ENCODE data around the gene MFAP3L.

MFAP3L gene

GRCh38 chr4:170026253-170027021 is at the start of gene MFAP3L:
TSS of gene MFAP3L (minus strand) at chr4:170026395. CDS start at chr4:170005877, 20,518 bp downstream.
- H3K4me3 ChIP-seq (ENCODE audit: low read depth, low read length), result peak within 1 kb of the TSS; percentile 78
- DNase-seq (ENCODE audit: low read depth), result peak; percentile 93
- no peak for TF ChIP-seq CTCF (conservative IDR thresholded peaks at IDR 0.05; ENCODE audit: low read depth, low read length)

- no peak overlapping the region for H3K4me3 ChIP-seq (ENCODE audit: low read depth, low read length)
- no peak for TF ChIP-seq CTCF (conservative IDR thresholded peaks at IDR 0.05; ENCODE audit: low read depth, low read length)
- no peak for DNase-seq (ENCODE audit: low read depth)
Observed at GRCh38 chr4:170071196-170071595, 45.0 kb upstream of the MFAP3L start.

- no peak for DNase-seq (ENCODE audit: low read depth)
- H3K4me3 ChIP-seq (ENCODE audit: low read depth, low read length), result no peak overlapping the region
- no peak for TF ChIP-seq CTCF (conservative IDR thresholded peaks at IDR 0.05; ENCODE audit: low read depth, low read length)
Observed at GRCh38 chr4:170068438-170069128, 42.4 kb upstream of the MFAP3L start.

- no peak overlapping the region for H3K4me3 ChIP-seq (ENCODE audit: low read depth, low read length)
- no peak for DNase-seq (ENCODE audit: low read depth)
- no peak for TF ChIP-seq CTCF (conservative IDR thresholded peaks at IDR 0.05; ENCODE audit: low read depth, low read length)
Observed at GRCh38 chr4:170059421-170059820, 33.2 kb upstream of the MFAP3L start.

- no peak for TF ChIP-seq CTCF (conservative IDR thresholded peaks at IDR 0.05; ENCODE audit: low read depth, low read length)
- DNase-seq (ENCODE audit: low read depth), result no peak
Observed at GRCh38 chr4:170058826-170059225, 32.6 kb upstream of the MFAP3L start.

GRCh38 chr4:170057866-170058265 is 31.7 kb upstream of the MFAP3L start:
- TF ChIP-seq CTCF (conservative IDR thresholded peaks at IDR 0.05; ENCODE audit: low read depth, low read length), result no peak
- H3K4me3 ChIP-seq (ENCODE audit: low read depth, low read length), result no peak overlapping the region
- DNase-seq (ENCODE audit: low read depth), result no peak

More at GRCh38 chr4:170058826-170059225, 32.6 kb upstream of the MFAP3L start:
- no peak overlapping the region for H3K4me3 ChIP-seq (ENCODE audit: low read depth, low read length)
